BJ (cell line): ENCODE measurements around the gene GUCA1C. TPM values are rescaled to one million over a fixed set of nuclear protein-coding genes. Genes with fewer than 3 reads are reported as not detected.

Experiments
- CTCF ChIA-PET: fragments of 350-600 bp; formaldehyde crosslinking; extraction: SDS; loops from one replicate; lab custom pipeline; 2021; ENCODE audit warnings: antibody characterized with exemption, inconsistent platforms; lab: Yijun Ruan, JAX
- POLR2A ChIA-PET: fragments of 300-600 bp; sonication (Branson Sonifier 250); formaldehyde crosslinking; extraction: SDS; loops from one replicate; lab custom pipeline; 2021; ENCODE audit warnings: antibody characterized with exemption; lab: Charles Lee
- DNase-seq: peaks from one replicate; pipeline ENCODE4 v3.0.0-alpha.2; 2011; ENCODE audit warnings: low read depth
- H3K27me3 ChIP-seq: 2 replicates; pipeline ENCODE4 v1.6.0; 2011; ENCODE audit warnings: low read length; ENCODE audit not compliant: control insufficient read depth, insufficient read depth
- H3K36me3 ChIP-seq: 2 replicates; pipeline ENCODE4 v1.5.1; 2011; ENCODE audit warnings: low read length; ENCODE audit not compliant: control insufficient read depth, insufficient read depth
- H3K4me3 ChIP-seq: 2 replicates; pipeline ENCODE4 v1.5.1; 2011; ENCODE audit warnings: low read depth, mild to moderate bottlenecking, control low read depth, low read length
- CTCF ChIP-seq: IDR thresholded peaks from 2 replicates; pipeline ENCODE4 v1.5.1; 2011; ENCODE audit warnings: low read depth, mild to moderate bottlenecking, control low read depth, inconsistent platforms, low read length, moderate library complexity; ENCODE audit not compliant: insufficient read depth
- polyA plus RNA-seq: library from polyadenylated mRNA; depleted of rRNA; stranded (reverse); fragments of >200 nt; gene quantifications from 2 replicates; pipeline ENCODE4 v1.2.3, GENCODE V29; 2011

Gene GUCA1C
- polyA plus RNA-seq, 1 experiment, result not detected

GRCh38 chr3:108953210-108953609 is 469 bp downstream of the GUCA1C start:
- Histone ChIP-seq H3K4me3 (no peak overlapping the region), H3K36me3 (no peaks in the 10 kb centered on the region), H3K27me3 (no peaks in the 10 kb centered on the region)
- TF ChIP-seq CTCF, result no peak
- CTCF ChIA-PET, result no interaction called here
- no peak for DNase-seq
- POLR2A ChIA-PET, result no interaction called here

DNA sequence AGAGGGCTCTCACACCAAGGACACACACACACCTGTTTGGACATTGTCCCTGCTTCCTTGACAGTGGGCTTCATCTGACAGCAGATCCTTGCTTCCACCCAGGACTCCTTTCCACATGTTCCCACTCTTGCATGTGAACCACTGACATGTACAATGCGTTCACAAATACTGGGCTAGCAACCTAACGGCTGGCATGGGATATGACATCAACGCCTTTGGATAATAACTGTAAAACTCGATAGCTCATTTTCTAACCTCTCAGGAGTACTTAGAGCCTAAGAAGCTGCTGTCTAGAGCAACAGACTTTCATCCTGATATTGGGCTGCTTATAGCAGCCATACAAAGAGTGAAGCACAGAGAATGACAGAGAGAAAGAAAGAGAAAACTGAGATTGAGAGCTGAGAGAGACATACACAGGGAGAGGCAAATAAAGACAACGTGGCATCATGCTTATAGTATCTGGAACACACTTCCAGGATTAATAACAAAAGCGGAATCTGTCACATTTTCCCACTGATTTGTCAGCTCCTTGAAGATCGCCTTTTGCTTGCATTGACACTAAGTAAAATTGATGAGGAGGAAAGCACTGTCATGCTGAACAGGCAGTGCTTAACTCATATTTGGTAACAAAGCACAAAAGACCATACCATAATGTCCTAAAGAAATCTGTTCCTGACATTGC is 1.7 kb downstream of the GUCA1C start:
- CTCF ChIA-PET, result no interaction called here

GRCh38 chr3:108947855-108948254 is 5.8 kb downstream of the GUCA1C start:
- no peak for DNase-seq
- ChIA-PET POLR2A (no interaction called here), CTCF (no interaction called here)
- TF ChIP-seq CTCF, result no peak
- Histone ChIP-seq H3K4me3 (no peak overlapping the region), H3K27me3 (no peaks in the 10 kb centered on the region), H3K36me3 (no peaks in the 10 kb centered on the region)

More for the DNA sequence above, 1.7 kb downstream of the GUCA1C start:
- POLR2A ChIA-PET, result no interaction called here
- TF ChIP-seq CTCF, result no peak
- Histone ChIP-seq H3K36me3 (no peaks in the 10 kb centered on the region), H3K4me3 (no peak overlapping the region), H3K27me3 (no peaks in the 10 kb centered on the region)
- DNase-seq, result no peak

DNA sequence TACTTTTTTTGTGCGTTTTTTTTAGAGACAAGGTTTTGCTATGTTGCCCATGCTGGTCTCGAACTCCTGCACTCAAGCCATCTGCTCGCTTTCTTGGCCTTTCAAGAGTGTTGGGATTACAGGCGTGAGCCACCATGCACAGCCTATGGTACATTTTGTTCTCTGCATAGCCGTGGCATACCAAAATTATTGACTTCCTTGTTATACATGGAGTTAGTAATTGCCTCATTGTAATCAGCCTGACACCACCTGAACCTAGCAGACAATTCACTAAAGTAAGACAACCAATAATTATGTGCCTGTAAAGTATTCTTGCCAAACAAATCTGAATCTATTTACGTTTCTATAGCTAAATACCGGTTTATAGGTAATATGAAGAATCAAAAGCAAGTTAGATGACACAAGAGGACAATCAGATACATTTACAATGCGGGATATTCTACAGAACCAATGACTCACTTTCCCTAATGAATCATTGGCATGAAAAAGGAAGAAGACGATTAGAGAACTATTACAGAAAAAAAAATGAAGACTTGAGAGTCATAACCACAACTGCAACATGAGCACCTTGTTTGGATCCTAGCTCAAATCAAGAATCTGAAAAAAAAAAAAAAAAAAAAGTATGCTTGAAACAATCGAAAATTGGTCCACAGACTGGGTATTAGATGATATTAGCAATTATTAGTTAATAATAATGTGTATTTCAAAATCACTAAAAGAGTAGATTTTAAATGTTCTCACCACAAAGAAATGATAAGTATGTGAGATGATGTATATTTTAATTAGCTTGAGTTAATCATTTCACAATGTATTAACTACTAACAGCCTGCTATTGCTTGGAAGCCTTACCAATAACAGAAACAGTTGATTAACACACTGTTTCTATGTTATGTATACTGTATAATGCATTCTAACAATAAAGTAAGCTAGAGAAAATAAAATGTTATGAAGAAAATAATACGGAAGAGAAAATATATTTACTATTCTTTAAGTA is 7.1 kb downstream of the GUCA1C start:
- ChIA-PET CTCF (no interaction called here), POLR2A (no interaction called here)
- H3K36me3 ChIP-seq, result no peaks in the 10 kb centered on the region
- DNase-seq, result no peak
- TF ChIP-seq CTCF, result no peak
- H3K4me3 ChIP-seq, result no peak overlapping the region
- no peaks in the 10 kb centered on the region for H3K27me3 ChIP-seq

DNA sequence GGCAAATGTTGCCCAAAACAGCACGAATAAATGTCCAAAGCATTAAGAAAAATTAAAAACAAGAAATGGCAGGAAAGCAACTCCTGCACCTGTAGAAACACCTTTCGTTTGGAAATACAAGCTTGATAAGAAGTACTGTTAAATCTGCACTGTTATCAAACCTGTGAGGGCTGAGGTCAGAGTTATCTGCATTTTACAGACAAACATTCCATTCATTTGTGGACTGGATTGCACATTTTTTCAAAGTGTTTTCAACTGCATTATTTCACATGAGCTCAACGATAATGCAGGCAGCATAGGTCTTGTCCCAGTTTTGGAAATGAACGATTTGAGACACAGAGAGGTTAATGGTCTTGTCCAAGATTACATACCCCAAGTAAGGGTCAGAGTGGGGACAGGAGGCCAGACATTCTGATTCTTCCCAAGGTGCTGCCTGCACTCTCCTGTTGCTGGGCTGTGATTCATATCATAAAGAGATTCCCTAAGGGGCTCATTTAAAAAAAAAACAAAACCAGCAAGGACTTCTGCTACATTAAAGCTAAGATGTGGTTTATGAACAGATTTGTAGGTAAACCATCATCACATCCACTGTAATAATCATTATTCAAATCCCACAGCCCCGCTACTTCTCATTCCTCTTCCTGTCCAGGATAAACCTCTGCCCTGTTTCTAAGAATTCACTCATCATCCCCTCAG is 13.0 kb downstream of the GUCA1C start:
- no peak for DNase-seq
- Histone ChIP-seq H3K27me3 (no peaks in the 10 kb centered on the region), H3K4me3 (no peak overlapping the region), H3K36me3 (no peaks in the 10 kb centered on the region)
- TF ChIP-seq CTCF, result no peak
- POLR2A ChIA-PET, result no interaction called here
- CTCF ChIA-PET, result no interaction called here
